22Rv1 (cell line): Measurements from ENCODE around the gene NELL2.

Experiments used
- ZFX ChIP-seq: fragments of 450-650 bp; IDR thresholded peaks from 2 replicates; pipeline ENCODE4 v1.6.1; 2017; ENCODE audit warnings: antibody characterized with exemption, borderline replicate concordance
- TF ChIP-seq, protein P1 (sequence below): fragments of 450-650 bp; IDR thresholded peaks from 2 replicates; pipeline ENCODE4 v1.5.1; 2017; ENCODE audit warnings: mild to moderate bottlenecking

DNA sequence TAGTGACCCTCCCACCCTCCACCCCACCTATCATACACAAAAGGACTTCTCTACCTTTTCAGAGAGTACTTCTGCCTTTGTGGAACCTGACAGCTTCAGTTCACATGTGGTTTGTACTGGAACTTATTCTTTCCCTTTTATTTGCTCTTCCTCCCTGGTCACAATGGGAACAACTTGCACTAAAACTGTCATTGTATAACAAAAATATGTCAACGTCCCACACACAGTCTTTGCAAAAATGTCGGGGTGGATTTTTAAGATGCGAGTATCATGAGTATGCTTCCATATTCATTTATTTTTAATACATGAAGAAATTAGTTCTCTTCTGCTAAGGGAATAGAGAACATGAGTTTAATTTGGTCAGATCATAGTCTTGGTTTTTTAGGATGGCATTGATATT is 45.6 kb upstream of the NELL2 start:
- TF ChIP-seq, protein P1, sequence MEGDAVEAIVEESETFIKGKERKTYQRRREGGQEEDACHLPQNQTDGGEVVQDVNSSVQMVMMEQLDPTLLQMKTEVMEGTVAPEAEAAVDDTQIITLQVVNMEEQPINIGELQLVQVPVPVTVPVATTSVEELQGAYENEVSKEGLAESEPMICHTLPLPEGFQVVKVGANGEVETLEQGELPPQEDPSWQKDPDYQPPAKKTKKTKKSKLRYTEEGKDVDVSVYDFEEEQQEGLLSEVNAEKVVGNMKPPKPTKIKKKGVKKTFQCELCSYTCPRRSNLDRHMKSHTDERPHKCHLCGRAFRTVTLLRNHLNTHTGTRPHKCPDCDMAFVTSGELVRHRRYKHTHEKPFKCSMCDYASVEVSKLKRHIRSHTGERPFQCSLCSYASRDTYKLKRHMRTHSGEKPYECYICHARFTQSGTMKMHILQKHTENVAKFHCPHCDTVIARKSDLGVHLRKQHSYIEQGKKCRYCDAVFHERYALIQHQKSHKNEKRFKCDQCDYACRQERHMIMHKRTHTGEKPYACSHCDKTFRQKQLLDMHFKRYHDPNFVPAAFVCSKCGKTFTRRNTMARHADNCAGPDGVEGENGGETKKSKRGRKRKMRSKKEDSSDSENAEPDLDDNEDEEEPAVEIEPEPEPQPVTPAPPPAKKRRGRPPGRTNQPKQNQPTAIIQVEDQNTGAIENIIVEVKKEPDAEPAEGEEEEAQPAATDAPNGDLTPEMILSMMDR: no peak
- no peak for TF ChIP-seq ZFX
